Aorta (tissue), 5 donors: ENCODE results near the gene TP53BP1. TPM values are rescaled to one million over a fixed set of nuclear protein-coding genes. Genes with fewer than 3 reads are reported as not detected.

Source experiments
- ATAC-seq: fragments of 200-7000 bp; cut with Tn5 transposase; one replicate; pipeline ENCODE4 v1.9.1; 2022; ENCODE audit warnings: moderate library complexity; ENCODE audit not compliant: low FRiP score
- DNase-seq, 2 donors: peaks; one replicate each; pipeline ENCODE4 v3.0.0-alpha.2; 2020
- H3K27ac ChIP-seq, 2 donors: one replicate each; pipeline ENCODE4 v1.5.1; 2013; ENCODE audit warnings: low read length in 2 of 2, mild to moderate bottlenecking in 2 of 2, moderate library complexity in 2 of 2, control low read depth in 1 of 2, inconsistent platforms in 1 of 2, low read depth in 1 of 2
- H3K27me3 ChIP-seq, 2 donors: one replicate each; pipeline ENCODE4 v1.6.1; 2013; ENCODE audit warnings: control low read depth in 1 of 2, low read length in 1 of 2, mild to moderate bottlenecking in 1 of 2, moderate library complexity in 1 of 2; ENCODE audit not compliant: insufficient read depth in 2 of 2, control insufficient read depth in 1 of 2
- H3K36me3 ChIP-seq, 2 donors: one replicate each; pipeline ENCODE4 v1.6.1; 2013; ENCODE audit warnings: control low read depth in 1 of 2, low read length in 1 of 2, mild to moderate bottlenecking in 1 of 2; ENCODE audit not compliant: insufficient read depth in 2 of 2, control insufficient read depth in 1 of 2
- H3K4me1 ChIP-seq, 2 donors: one replicate each; pipeline ENCODE4 v1.6.1; 2013; ENCODE audit warnings: low read length in 2 of 2, control low read depth in 1 of 2, mild to moderate bottlenecking in 1 of 2, moderate library complexity in 1 of 2; ENCODE audit not compliant: insufficient read depth in 2 of 2, control insufficient read depth in 1 of 2
- H3K4me3 ChIP-seq, 2 donors: one replicate each; pipeline ENCODE4 v1.5.1; 2013; ENCODE audit warnings: low read length in 2 of 2, control low read depth in 1 of 2, mild to moderate bottlenecking in 1 of 2
- H3K9me3 ChIP-seq: one replicate; pipeline ENCODE4 v1.6.1; 2013; ENCODE audit warnings: mild to moderate bottlenecking, low read length; ENCODE audit not compliant: control insufficient read depth
- WGBS, 2 donors: extraction: QIAGEN DNeasy Blood & Tissue Kit; methylation state at CpG; one replicate each; pipeline ENCODE4 v1.1.7; 2013; 5-methylcytosine and 5-hydroxymethylcytosine counted together
- intact Hi-C, 2 donors: fragments of 100-400 bp; cut with DNase I; formaldehyde crosslinking; loops; one replicate each; pipeline versions ENCODE4 v1.14.2 to v1.15.0; 2022
- polyA plus RNA-seq, 2 donors: library from polyadenylated mRNA; stranded (reverse); fragments of 200-250 nt; gene quantifications; one replicate each; pipeline ENCODE4 v1.2.3, GENCODE V29; 2013
- total RNA-seq, 2 donors: library from RNA; stranded (reverse); fragmentation: NEBNext Ultra II Directional; extraction: Animal tissue kit (Norgen Biotek cat#: 25700); gene quantifications; one replicate each; pipeline ENCODE4 v1.2.1, GENCODE V29; 2021
- donor health status: healthy with polysubstance abuse.
- donor health status: Bipolar disorder and iron deficiency.
- donor health status: DM: no; HTN: no; CAD: no.
- donor health status: DM: no; HTN: no; CAD: no.
- donor health status: DM: yes; HTN: yes; CAD: no.

Gene TP53BP1
- total and polyA plus RNA-seq, 4 donors, result 3.4 to 63.2 (median 30.1) TPM

DNA sequence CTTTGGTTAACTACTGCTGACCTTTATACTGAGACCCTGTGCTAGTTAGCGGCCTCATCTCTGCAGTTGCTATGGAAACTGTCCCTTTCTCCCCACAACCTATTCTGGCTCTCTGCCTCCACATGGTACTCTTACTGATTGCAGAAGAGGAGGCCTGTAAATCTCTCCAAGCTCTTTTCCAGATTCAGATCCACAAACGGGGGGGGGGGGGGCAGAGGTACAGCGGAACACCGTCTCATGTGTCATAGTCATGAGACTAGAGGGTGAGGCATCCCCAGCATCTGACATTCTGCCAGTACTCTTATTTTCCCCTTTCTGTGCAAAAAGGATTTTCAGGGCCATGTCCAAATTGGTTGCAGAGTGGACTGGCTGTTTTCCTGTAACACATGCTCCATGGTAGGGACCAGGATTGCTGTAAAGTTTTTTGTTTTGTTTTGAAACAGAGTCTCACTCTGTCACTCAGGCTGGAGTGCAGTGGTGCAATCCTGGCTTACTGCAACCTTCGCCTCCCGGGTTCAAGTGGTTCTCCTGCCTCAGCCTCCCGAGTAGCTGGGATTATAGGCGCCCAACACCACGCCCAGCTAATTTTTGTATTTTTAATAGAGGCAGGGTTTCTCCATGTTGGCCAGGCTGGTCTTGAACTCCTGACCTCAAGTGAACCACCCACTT lies 16.2 kb upstream of the TP53BP1 start:
- WGBS, 2 donors, result 79 to 81% methylated on average over 9 of the region's 9 CpGs
- intact Hi-C loops, result no loop called here
- no peaks in the 10 kb centered on the region for H3K9me3 ChIP-seq
- ATAC-seq, result no peak
- H3K27me3 ChIP-seq, result no peaks in the 10 kb centered on the region
- H3K27ac ChIP-seq, result no peak overlapping the region
- H3K4me1 ChIP-seq, result peaks cover 2 to 3% of the 10 kb centered on the region in 2 donors
- no peak overlapping the region for H3K4me3 ChIP-seq
- no peak for DNase-seq
- H3K36me3 ChIP-seq, result no peaks in the 10 kb centered on the region

- intact Hi-C loops, result no loop called here
- Histone ChIP-seq H3K27ac (no peak overlapping the region), H3K4me3 (no peak overlapping the region), H3K9me3 (no peaks in the 10 kb centered on the region), H3K36me3 (no peaks in the 10 kb centered on the region), H3K27me3 (no peaks in the 10 kb centered on the region), H3K4me1 (peaks cover 2 to 3% of the 10 kb centered on the region in 2 donors)
- 84 to 91% methylated on average over 1 of the region's 1 CpG for WGBS, 2 donors
- DNase-seq (no peak), ATAC-seq (no peak)
Observed at GRCh38 chr15:43508421-43508820, 15.5 kb upstream of the TP53BP1 start.

GRCh38 chr15:43505738-43506137 lies 12.8 kb upstream of the TP53BP1 start:
- H3K27me3 ChIP-seq, result no peaks in the 10 kb centered on the region
- WGBS, 2 donors, result 74 to 77% methylated on average over 1 of the region's 1 CpG
- no peak overlapping the region for H3K4me3 ChIP-seq
- no peak for DNase-seq
- H3K27ac ChIP-seq, result no peak overlapping the region
- intact Hi-C loops, result no loop called here
- no peaks in the 10 kb centered on the region for H3K9me3 ChIP-seq
- peaks cover 2 to 3% of the 10 kb centered on the region in 2 donors for H3K4me1 ChIP-seq
- no peaks in the 10 kb centered on the region for H3K36me3 ChIP-seq
- no peak for ATAC-seq

- no peaks in the 10 kb centered on the region for H3K27me3 ChIP-seq
- intact Hi-C loops, result no loop called here
- H3K36me3 ChIP-seq, result no peaks in the 10 kb centered on the region
- H3K4me1 ChIP-seq, result no peaks in the 10 kb centered on the region
- no peak overlapping the region for H3K4me3 ChIP-seq
- no peak for ATAC-seq
- H3K27ac ChIP-seq, result no peak overlapping the region
- H3K9me3 ChIP-seq, result no peaks in the 10 kb centered on the region
- DNase-seq, result no peak
- WGBS, 2 donors, result 91 to 97% methylated on average over 1 of the region's 1 CpG
Observed at GRCh38 chr15:43499635-43500034, 6.7 kb upstream of the TP53BP1 start.

DNA sequence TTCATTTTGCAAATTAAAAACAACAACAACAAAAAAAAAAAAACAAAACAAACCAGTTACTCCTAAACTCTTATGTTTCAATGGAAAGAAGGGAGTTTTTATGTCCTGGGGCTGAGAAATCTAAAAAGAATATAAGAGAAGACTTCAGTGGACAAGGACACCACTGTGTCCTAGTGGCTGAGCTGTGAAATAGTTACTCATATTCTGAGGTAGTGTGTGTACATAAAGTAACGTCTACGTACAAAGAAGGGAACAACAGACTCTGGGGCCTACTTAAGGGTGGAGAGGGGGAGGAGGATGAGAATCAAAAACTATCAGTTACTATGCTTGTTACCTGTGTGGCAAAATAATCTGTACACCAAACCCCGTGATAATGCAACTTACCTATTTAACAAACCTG lies 6.0 kb upstream of the TP53BP1 start:
- DNase-seq (no peak), ATAC-seq (no peak)
- WGBS, 2 donors, result 77 to 83% methylated on average over 3 of the region's 3 CpGs
- H3K27me3 ChIP-seq, result no peaks in the 10 kb centered on the region
- H3K4me1 ChIP-seq, result no peaks in the 10 kb centered on the region
- no peaks in the 10 kb centered on the region for H3K9me3 ChIP-seq
- no peak overlapping the region for H3K27ac ChIP-seq
- H3K36me3 ChIP-seq, result no peaks in the 10 kb centered on the region
- H3K4me3 ChIP-seq, result no peak overlapping the region
- intact Hi-C loops, result no loop called here

DNA sequence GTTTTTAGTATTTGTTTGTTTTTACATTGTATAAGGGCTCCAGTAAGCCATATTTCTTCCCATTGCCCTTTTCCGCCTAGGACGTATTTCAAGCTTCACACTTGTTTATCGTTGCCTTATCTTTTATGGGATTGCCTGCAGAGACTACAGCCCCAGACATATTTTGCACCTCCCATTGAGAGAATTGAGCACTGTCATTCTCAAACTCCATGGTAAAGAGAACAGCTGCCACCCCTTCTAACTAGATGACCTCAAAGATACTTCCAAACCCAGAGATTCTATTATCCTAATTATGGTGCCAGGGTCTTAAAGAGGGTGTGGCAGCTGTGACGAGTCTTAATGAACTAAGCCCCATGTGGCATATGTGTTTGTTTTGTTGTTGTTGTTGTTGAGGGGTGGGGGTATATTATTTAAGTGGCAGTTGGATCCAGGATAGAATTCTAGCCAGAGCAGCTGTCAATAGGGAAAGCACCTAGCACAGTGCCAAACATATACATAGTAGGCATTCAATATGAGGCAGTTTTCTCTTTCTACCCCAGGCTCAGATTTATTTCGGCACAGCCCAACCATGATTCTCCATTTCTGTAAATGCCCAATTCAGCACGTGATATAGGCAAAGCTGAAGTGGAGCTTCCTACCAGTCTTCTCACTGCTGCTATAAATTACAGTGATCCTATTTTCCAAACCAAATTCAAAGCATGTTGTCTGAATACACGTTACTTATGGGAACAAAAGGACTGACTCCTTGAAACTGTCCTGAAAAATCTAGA lies 932 bp upstream of the TP53BP1 start:
- Histone ChIP-seq H3K36me3 (no peaks in the 10 kb centered on the region), H3K27me3 (no peaks in the 10 kb centered on the region), H3K27ac (no peak overlapping the region), H3K4me1 (no peaks in the 10 kb centered on the region), H3K9me3 (no peaks in the 10 kb centered on the region), H3K4me3 (no peak overlapping the region)
- intact Hi-C loops, result loop anchor here in 1 of 2 donors (2.0 kb wide), 1 partner anchor 23 kb away; the partner anchor contains the start of gene MAP1A
- ATAC-seq, result no peak
- 61 to 68% methylated on average over 7 of the region's 7 CpGs for whole genome bisulfite sequencing, 2 donors
- no peak for DNase-seq

DNA sequence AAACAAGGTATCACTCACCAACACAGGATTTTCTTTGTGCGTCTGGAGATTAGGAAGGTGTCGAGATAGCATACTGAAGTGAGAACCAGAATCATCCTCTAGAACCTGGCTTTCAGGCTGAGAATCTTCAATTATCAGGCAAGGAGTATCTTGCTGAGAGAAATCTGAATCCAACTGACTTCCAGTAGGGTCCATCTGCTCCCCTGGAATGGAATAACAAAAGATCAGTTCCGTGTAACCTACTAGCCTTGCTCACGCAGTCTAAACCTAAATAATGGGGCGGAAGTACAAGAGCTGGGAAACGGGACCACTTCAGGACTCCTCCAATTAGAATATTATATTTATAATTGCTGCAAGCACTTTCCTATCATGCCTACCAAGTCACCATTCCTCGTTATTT lies 690 bp downstream of the TP53BP1 start:
- no peak for ATAC-seq
- intact Hi-C loops, result loop anchor here in 1 of 2 donors (1.0 kb wide), 1 partner anchor 18 kb away; no protein-coding TSS in a partner anchor

GRCh38 chr15:43489191-43489590 lies 3.8 kb downstream of the TP53BP1 start:
- Histone ChIP-seq H3K4me1 (no peaks in the 10 kb centered on the region), H3K36me3 (peaks cover 0 to 2% of the 10 kb centered on the region in 2 donors), H3K4me3 (no peak overlapping the region), H3K27ac (no peak overlapping the region), H3K9me3 (no peaks in the 10 kb centered on the region), H3K27me3 (no peaks in the 10 kb centered on the region)
- DNase-seq, result no peak
- 0 to 2% methylated on average over 1 of the region's 1 CpG for WGBS, 2 donors
- intact Hi-C loops, result no loop called here
- no peak for ATAC-seq

More for the DNA sequence above, 690 bp downstream of the TP53BP1 start:
- Histone ChIP-seq H3K27ac (no peak overlapping the region), H3K9me3 (no peaks in the 10 kb centered on the region), H3K4me3 (peak overlapping the region; percentile 68 to 86), H3K4me1 (no peaks in the 10 kb centered on the region), H3K36me3 (peaks cover 0 to 2% of the 10 kb centered on the region in 2 donors), H3K27me3 (no peaks in the 10 kb centered on the region)
- no peak for DNase-seq
- 5 to 6% methylated on average over 7 of the region's 7 CpGs for WGBS, 2 donors

- Histone ChIP-seq H3K27me3 (no peaks in the 10 kb centered on the region), H3K9me3 (no peaks in the 10 kb centered on the region), H3K4me3 (no peak overlapping the region), H3K4me1 (no peaks in the 10 kb centered on the region), H3K27ac (no peak overlapping the region), H3K36me3 (peaks cover 0 to 4% of the 10 kb centered on the region in 2 donors)
- WGBS, 2 donors, result 56 to 57% methylated on average over 3 of the region's 3 CpGs
- ATAC-seq (no peak), DNase-seq (no peak)
- intact Hi-C loops, result no loop called here
Observed at GRCh38 chr15:43488790-43489189, 4.2 kb downstream of the TP53BP1 start.
